BLaER1 (cell line): Measurements from ENCODE around the gene MAP3K14.

Source experiments
- H3K27ac ChIP-seq: shearing (Covaris generic); formaldehyde crosslinking; 2 replicates; pipeline ENCODE4 v1.8.1; 2022
- H3K27me3 ChIP-seq: shearing (Covaris generic); formaldehyde crosslinking; 2 replicates; pipeline ENCODE4 v1.8.1; 2022
- H3K36me3 ChIP-seq: shearing (Covaris generic); formaldehyde crosslinking; 2 replicates; pipeline ENCODE4 v1.8.1; 2022
- H3K4me1 ChIP-seq: shearing (Covaris generic); formaldehyde crosslinking; 2 replicates; pipeline ENCODE4 v1.8.1; 2022
- H3K4me2 ChIP-seq: shearing (Covaris generic); formaldehyde crosslinking; 2 replicates; pipeline ENCODE4 v1.8.1; 2022
- H3K4me3 ChIP-seq: shearing (Covaris generic); formaldehyde crosslinking; 2 replicates; pipeline ENCODE4 v1.8.1; 2022
- H3K9ac ChIP-seq: shearing (Covaris generic); formaldehyde crosslinking; 2 replicates; pipeline ENCODE4 v1.8.1; 2022
- H3K9me3 ChIP-seq: shearing (Covaris generic); formaldehyde crosslinking; 2 replicates; pipeline ENCODE4 v1.8.1; 2022
- H4K20me1 ChIP-seq: shearing (Covaris generic); formaldehyde crosslinking; 2 replicates; pipeline ENCODE4 v1.8.1; 2022
- Cebpa-rat ChIP-seq: shearing (Covaris generic); IDR thresholded peaks from 2 replicates; pipeline ENCODE4 v1.8.1; 2022

Gene MAP3K14

GRCh38 chr17:45251931-45252330 lies 64.9 kb downstream of the MAP3K14 start:
- no peak overlapping the region for H3K27ac ChIP-seq
- no peaks in the 10 kb centered on the region for H3K27me3 ChIP-seq
- peaks cover 21% of the 10 kb centered on the region for H3K36me3 ChIP-seq
- H3K4me3 ChIP-seq: no peak overlapping the region
- TF ChIP-seq Cebpa-rat: no peak
- H3K4me2 ChIP-seq: no peak overlapping the region
- 0 out of 2 replicates have a peak, but pooled peaks cover 2% of the 10 kb centered on the region for H4K20me1 ChIP-seq
- H3K4me1 ChIP-seq: peaks cover 61% of the 10 kb centered on the region
- H3K9ac ChIP-seq: no peak overlapping the region
- H3K9me3 ChIP-seq: 0 out of 2 replicates have a peak, but pooled peaks cover 6% of the 10 kb centered on the region

- Histone ChIP-seq H4K20me1 (peaks cover 24% of the 10 kb centered on the region; the same call in 1 of the 2 replicates), H3K4me2 (peak overlapping the region; percentile 97), H3K4me1 (peaks cover 38% of the 10 kb centered on the region), H3K9me3 (0 out of 2 replicates have a peak, but pooled peaks cover 6% of the 10 kb centered on the region), H3K4me3 (peak overlapping the region; percentile 86), H3K36me3 (peaks cover 55% of the 10 kb centered on the region), H3K27ac (peak overlapping the region; percentile 87), H3K9ac (peak overlapping the region; percentile 86), H3K27me3 (no peaks in the 10 kb centered on the region)
- no peak for TF ChIP-seq Cebpa-rat
These were observed 68.5 kb downstream of the MAP3K14 start for GRCh38 chr17:45248132-45248957.

- Histone ChIP-seq H3K27ac (peak overlapping the region; percentile 87), H3K9me3 (0 out of 2 replicates have a peak, but pooled peaks cover 6% of the 10 kb centered on the region), H3K4me1 (peaks cover 38% of the 10 kb centered on the region), H3K27me3 (no peaks in the 10 kb centered on the region), H4K20me1 (peaks cover 24% of the 10 kb centered on the region; the same call in 1 of the 2 replicates), H3K36me3 (peaks cover 63% of the 10 kb centered on the region), H3K4me3 (peak overlapping the region; percentile 86), H3K9ac (peak overlapping the region; percentile 86), H3K4me2 (peak overlapping the region; percentile 97)
- TF ChIP-seq Cebpa-rat: no peak
These were observed 69.2 kb downstream of the MAP3K14 start for GRCh38 chr17:45247429-45248131.

GRCh38 chr17:45246861-45247428 lies 69.9 kb downstream of the MAP3K14 start:
- H3K36me3 ChIP-seq: peaks cover 69% of the 10 kb centered on the region
- H3K4me1 ChIP-seq: peaks cover 38% of the 10 kb centered on the region
- peak overlapping the region; percentile 97 for H3K4me2 ChIP-seq
- H3K27ac ChIP-seq: peak overlapping the region; percentile 87
- peak overlapping the region; percentile 86 for H3K4me3 ChIP-seq
- 0 out of 2 replicates have a peak, but pooled peaks cover 6% of the 10 kb centered on the region for H3K9me3 ChIP-seq
- TF ChIP-seq Cebpa-rat: no peak
- H3K9ac ChIP-seq: peak overlapping the region; percentile 86
- H4K20me1 ChIP-seq: peaks cover 24% of the 10 kb centered on the region; the same call in 1 of the 2 replicates
- H3K27me3 ChIP-seq: no peaks in the 10 kb centered on the region

DNA sequence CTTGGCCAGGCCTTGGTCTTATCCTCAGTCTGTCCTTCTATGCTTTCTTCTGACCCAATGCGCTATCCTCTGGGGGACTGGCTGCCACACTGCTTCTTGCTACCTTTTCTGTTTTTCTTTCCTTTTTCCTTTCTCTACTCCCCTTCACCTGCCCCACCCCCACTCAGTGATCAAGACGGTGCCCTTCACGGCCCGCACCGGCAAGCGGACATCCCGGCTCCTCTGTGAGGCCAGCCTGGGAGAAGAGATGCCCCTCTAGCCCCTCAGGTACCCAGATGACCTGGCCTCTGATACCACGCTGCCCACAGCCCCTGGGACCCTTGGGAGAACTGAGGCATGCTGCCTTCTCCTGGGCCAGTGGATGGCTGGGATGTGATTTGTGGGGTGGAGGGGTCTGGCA lies 70.5 kb downstream of the MAP3K14 start:
- Histone ChIP-seq H3K4me3 (peak overlapping the region; percentile 86; the same call in 1 of the 2 replicates), H3K36me3 (peaks cover 72% of the 10 kb centered on the region), H4K20me1 (peaks cover 24% of the 10 kb centered on the region; the same call in 1 of the 2 replicates), H3K4me2 (peak overlapping the region; percentile 97), H3K27ac (0 out of 2 replicates have a peak overlapping the region, but pooled peaks have one; percentile 87), H3K9ac (no peak overlapping the region), H3K4me1 (peaks cover 38% of the 10 kb centered on the region), H3K27me3 (no peaks in the 10 kb centered on the region), H3K9me3 (0 out of 2 replicates have a peak, but pooled peaks cover 6% of the 10 kb centered on the region)
- TF ChIP-seq Cebpa-rat: no peak

DNA sequence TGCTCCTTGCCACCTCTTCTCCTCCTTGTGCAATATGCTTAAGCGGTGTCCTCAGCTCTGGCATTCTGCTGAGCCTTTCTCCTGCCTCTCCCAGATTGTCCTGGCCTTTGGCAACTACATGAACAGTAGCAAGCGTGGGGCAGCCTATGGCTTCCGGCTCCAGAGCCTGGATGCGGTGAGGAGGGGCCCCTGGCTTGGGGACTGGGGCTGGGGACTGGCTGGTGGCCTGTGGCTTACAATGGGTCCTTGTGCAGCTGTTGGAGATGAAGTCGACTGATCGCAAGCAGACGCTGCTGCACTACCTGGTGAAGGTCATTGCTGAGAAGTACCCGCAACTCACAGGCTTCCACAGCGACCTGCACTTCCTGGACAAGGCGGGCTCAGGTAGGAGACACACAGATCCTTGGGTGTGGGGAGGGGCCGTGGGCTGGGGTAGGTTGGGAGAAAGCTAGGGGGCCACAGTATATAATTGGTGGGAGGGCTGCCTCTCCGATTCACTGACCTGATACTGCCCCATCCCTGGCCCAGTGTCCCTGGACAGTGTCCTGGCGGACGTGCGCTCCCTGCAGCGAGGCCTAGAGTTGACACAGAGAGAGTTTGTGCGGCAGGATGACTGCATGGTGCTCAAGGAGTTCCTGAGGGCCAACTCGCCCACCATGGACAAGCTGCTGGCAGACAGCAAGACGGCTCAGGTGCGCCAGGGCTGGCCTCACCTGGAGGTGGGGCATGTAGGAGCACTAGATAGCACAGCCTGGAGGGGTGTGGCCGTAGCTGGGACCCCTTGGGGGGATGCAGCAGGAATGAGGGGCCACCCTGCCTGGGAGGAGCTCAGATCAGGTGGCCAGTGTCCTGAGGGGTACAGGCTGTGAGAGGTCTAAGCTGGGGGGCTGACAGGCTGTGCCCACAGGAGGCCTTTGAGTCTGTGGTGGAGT lies 71.8 kb downstream of the MAP3K14 start:
- H3K4me3 ChIP-seq: no peak overlapping the region
- peaks cover 72% of the 10 kb centered on the region for H3K36me3 ChIP-seq
- H4K20me1 ChIP-seq: peaks cover 29% of the 10 kb centered on the region; the same call in 1 of the 2 replicates
- peaks cover 37% of the 10 kb centered on the region for H3K4me1 ChIP-seq
- H3K27ac ChIP-seq: no peak overlapping the region
- H3K27me3 ChIP-seq: no peaks in the 10 kb centered on the region
- no peaks in the 10 kb centered on the region for H3K9me3 ChIP-seq
- H3K4me2 ChIP-seq: no peak overlapping the region
- no peak overlapping the region for H3K9ac ChIP-seq
- no peak for TF ChIP-seq Cebpa-rat

DNA sequence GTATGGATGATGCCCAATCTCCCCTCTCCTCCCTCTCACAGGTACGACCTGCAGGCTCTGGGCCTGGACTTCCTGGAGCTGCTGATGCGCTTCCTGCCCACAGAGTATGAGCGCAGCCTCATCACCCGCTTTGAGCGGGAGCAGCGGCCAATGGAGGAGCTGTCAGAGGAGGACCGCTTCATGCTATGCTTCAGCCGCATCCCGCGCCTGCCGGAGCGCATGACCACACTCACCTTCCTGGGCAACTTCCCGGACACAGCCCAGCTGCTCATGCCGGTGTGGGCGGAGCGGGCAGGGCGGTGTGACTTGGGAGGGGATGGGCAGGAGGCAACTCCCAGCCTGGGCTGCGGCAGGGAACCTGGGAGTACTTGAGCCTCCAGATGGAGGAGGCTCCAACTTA lies 73.1 kb downstream of the MAP3K14 start:
- Histone ChIP-seq H3K27me3 (no peaks in the 10 kb centered on the region), H4K20me1 (peaks cover 36% of the 10 kb centered on the region; the same call in 1 of the 2 replicates), H3K9ac (no peak overlapping the region), H3K4me2 (no peak overlapping the region), H3K4me3 (no peak overlapping the region), H3K36me3 (peaks cover 78% of the 10 kb centered on the region), H3K9me3 (no peaks in the 10 kb centered on the region), H3K27ac (no peak overlapping the region), H3K4me1 (peaks cover 25% of the 10 kb centered on the region)
- TF ChIP-seq Cebpa-rat: no peak

- H3K27me3 ChIP-seq: no peaks in the 10 kb centered on the region
- peaks cover 96% of the 10 kb centered on the region for H3K36me3 ChIP-seq
- TF ChIP-seq Cebpa-rat: no peak
- H3K9ac ChIP-seq: no peak overlapping the region
- H3K4me2 ChIP-seq: no peak overlapping the region
- H4K20me1 ChIP-seq: peaks cover 50% of the 10 kb centered on the region
- H3K9me3 ChIP-seq: no peaks in the 10 kb centered on the region
- H3K4me3 ChIP-seq: no peak overlapping the region
- H3K4me1 ChIP-seq: peaks cover 13% of the 10 kb centered on the region
- H3K27ac ChIP-seq: no peak overlapping the region
These were observed 74.8 kb downstream of the MAP3K14 start for GRCh38 chr17:45242029-45242414.
